ENCODE results near the gene NLGN1.

The NLGN1 gene

GRCh38 chr3:174100744-174101143 is 703.2 kb downstream of the NLGN1 start:
- no peak for TF ChIP-seq CTCF (conservative IDR thresholded peaks at IDR 0.05; ENCODE audit: control insufficient read depth, insufficient read depth, low read depth, low read length)
- no peak for DNase-seq (ENCODE audit: low read depth)
- no peak overlapping the region for H3K4me3 ChIP-seq (ENCODE audit: control insufficient read depth, low read depth, low read length)

- H3K4me3 ChIP-seq (ENCODE audit: control insufficient read depth, low read depth, low read length) = no peak overlapping the region
- no peak for TF ChIP-seq CTCF (conservative IDR thresholded peaks at IDR 0.05; ENCODE audit: control insufficient read depth, insufficient read depth, low read depth, low read length)
- DNase-seq (ENCODE audit: low read depth) = no peak
Measured at GRCh38 chr3:174101244-174101643, 703.7 kb downstream of the NLGN1 start.

GRCh38 chr3:174102274-174102673 is 704.7 kb downstream of the NLGN1 start:
- no peak for DNase-seq (ENCODE audit: low read depth)
- no peak overlapping the region for H3K4me3 ChIP-seq (ENCODE audit: control insufficient read depth, low read depth, low read length)
- no peak for TF ChIP-seq CTCF (conservative IDR thresholded peaks at IDR 0.05; ENCODE audit: control insufficient read depth, insufficient read depth, low read depth, low read length)

- no peak for TF ChIP-seq CTCF (conservative IDR thresholded peaks at IDR 0.05; ENCODE audit: control insufficient read depth, insufficient read depth, low read depth, low read length)
- no peak for DNase-seq (ENCODE audit: low read depth)
Measured at GRCh38 chr3:174102866-174103265, 705.3 kb downstream of the NLGN1 start.

GRCh38 chr3:174110761-174111160 is 713.2 kb downstream of the NLGN1 start:
- no peak for DNase-seq (ENCODE audit: low read depth)
- no peak overlapping the region for H3K4me3 ChIP-seq (ENCODE audit: control insufficient read depth, low read depth, low read length)
- no peak for TF ChIP-seq CTCF (conservative IDR thresholded peaks at IDR 0.05; ENCODE audit: control insufficient read depth, insufficient read depth, low read depth, low read length)

More at GRCh38 chr3:174102866-174103265, 705.3 kb downstream of the NLGN1 start:
- H3K4me3 ChIP-seq (ENCODE audit: control insufficient read depth, low read depth, low read length) = no peak overlapping the region

GRCh38 chr3:174111776-174112175 is 714.2 kb downstream of the NLGN1 start:
- H3K4me3 ChIP-seq (ENCODE audit: control insufficient read depth, low read depth, low read length) = no peak overlapping the region
- no peak for TF ChIP-seq CTCF (conservative IDR thresholded peaks at IDR 0.05; ENCODE audit: control insufficient read depth, insufficient read depth, low read depth, low read length)
- no peak for DNase-seq (ENCODE audit: low read depth)

- no peak overlapping the region for H3K4me3 ChIP-seq (ENCODE audit: control insufficient read depth, low read depth, low read length)
- no peak for TF ChIP-seq CTCF (conservative IDR thresholded peaks at IDR 0.05; ENCODE audit: control insufficient read depth, insufficient read depth, low read depth, low read length)
- no peak for DNase-seq (ENCODE audit: low read depth)
Measured at GRCh38 chr3:174116421-174116820, 718.9 kb downstream of the NLGN1 start.
